HTR-8/SVneo (cell line): ENCODE measurements around the gene RRH.

Experiments used
- DNase-seq: peaks from one replicate; pipeline ENCODE4 v3.0.0; 2011; ENCODE audit warnings: low spot score, mixed read lengths; ENCODE audit not compliant: insufficient read length
- FAIRE-seq: peaks from 2 replicates; lab custom pipeline; 2011; peaks lifted over from hg19 to GRCh38; lab: Jason Lieb, UNC

The RRH gene

GRCh38 chr4:109879636-109880314 lies 52.0 kb downstream of the RRH start:
- DNase-seq = no peak
- no peak for FAIRE-seq

GRCh38 chr4:109886303-109886702 lies 58.5 kb downstream of the RRH start:
- no peak for FAIRE-seq
- DNase-seq = no peak

GRCh38 chr4:109887071-109887470 lies 59.3 kb downstream of the RRH start:
- no peak for DNase-seq
- no peak for FAIRE-seq

- FAIRE-seq (no peak), DNase-seq (no peak)
Measured at GRCh38 chr4:109890076-109890475, 62.3 kb downstream of the RRH start.
